ENCODE results near the gene KCTD5.

GRCh38 chr16:2738615-2739014, 56.3 kb downstream of the KCTD5 start:
- no peak for TF ChIP-seq CTCF (IDR thresholded peaks at IDR 0.05)
- no peak for TF ChIP-seq POLR2AphosphoS5 (IDR thresholded peaks at IDR 0.05)
- TF ChIP-seq EP300 (IDR thresholded peaks at IDR 0.05) = no peak

Measured in sigmoid colon (tissue), 4 donors.